KMS-11 (cell line): ENCODE data around the gene SYNJ2BP.

Experiments used
- H2AFZ ChIP-seq: fragments of 200-600 bp; sonication (generic); 2 replicates; pipeline ENCODE4 v1.6.1; 2016; ENCODE audit warnings: antibody characterized with exemption, mixed run types, low read depth
- H3K27ac ChIP-seq: fragments of 200-600 bp; sonication (generic); 2 replicates; pipeline ENCODE4 v1.6.1; 2016; ENCODE audit warnings: mild to moderate bottlenecking, mixed run types
- H3K27me3 ChIP-seq: fragments of 200-600 bp; sonication (generic); 2 replicates; pipeline ENCODE4 v1.6.1; 2017; ENCODE audit warnings: mild to moderate bottlenecking, low read depth, mixed run types, moderate library complexity; ENCODE audit not compliant: insufficient read depth
- H3K36me3 ChIP-seq: fragments of 200-600 bp; sonication (generic); 2 replicates; pipeline ENCODE4 v1.6.1; 2017; ENCODE audit warnings: mild to moderate bottlenecking, mixed run types; ENCODE audit not compliant: insufficient read depth
- H3K4me1 ChIP-seq: fragments of 200-600 bp; sonication (generic); 2 replicates; pipeline ENCODE4 v1.6.1; 2016; ENCODE audit warnings: mild to moderate bottlenecking, low read depth, mixed run types; ENCODE audit not compliant: poor library complexity, severe bottlenecking
- H3K4me2 ChIP-seq: fragments of 200-600 bp; sonication (generic); 2 replicates; pipeline ENCODE4 v1.7.0; 2016; ENCODE audit warnings: mild to moderate bottlenecking, mixed run types
- H3K4me3 ChIP-seq: fragments of 200-600 bp; sonication (generic); IDR thresholded peaks from 2 replicates; pipeline ENCODE4 v1.6.1; 2017; ENCODE audit warnings: low read depth, low read length, mixed read lengths; ENCODE audit not compliant: insufficient read depth
- H3K79me2 ChIP-seq: fragments of 200-600 bp; sonication (generic); 2 replicates; pipeline ENCODE4 v1.6.1; 2016; ENCODE audit warnings: low read depth, mixed run types; ENCODE audit not compliant: insufficient read depth
- H3K9ac ChIP-seq: fragments of 200-600 bp; sonication (generic); 2 replicates; pipeline ENCODE4 v1.6.1; 2016; ENCODE audit warnings: mild to moderate bottlenecking, mixed run types
- H4K20me1 ChIP-seq: fragments of 200-600 bp; sonication (generic); 2 replicates; pipeline ENCODE4 v1.6.1; 2016; ENCODE audit warnings: mild to moderate bottlenecking, mixed run types; ENCODE audit not compliant: insufficient read depth
- CTCF ChIP-seq: fragments of 200-600 bp; sonication (generic); conservative IDR thresholded peaks from 2 replicates; pipeline ENCODE4 v1.6.1; 2017; ENCODE audit warnings: low read depth, mild to moderate bottlenecking, antibody characterized with exemption, low read length, moderate library complexity, mixed read lengths

The SYNJ2BP gene

GRCh38 chr14:70394674-70395306 is 22.1 kb downstream of the SYNJ2BP start:
- no peaks in the 10 kb centered on the region for H3K27me3 ChIP-seq
- no peaks in the 10 kb centered on the region for H3K4me1 ChIP-seq
- H3K4me3 ChIP-seq = no peak overlapping the region
- no peak for TF ChIP-seq CTCF
- no peaks in the 10 kb centered on the region for H3K36me3 ChIP-seq
- H4K20me1 ChIP-seq = no peaks in the 10 kb centered on the region
- H3K79me2 ChIP-seq = no peaks in the 10 kb centered on the region
- H3K4me2 ChIP-seq = no peak overlapping the region
- no peak overlapping the region for H3K27ac ChIP-seq
- H3K9ac ChIP-seq = no peak overlapping the region
- no peak overlapping the region for H2AFZ ChIP-seq

GRCh38 chr14:70392676-70393075 is 24.2 kb downstream of the SYNJ2BP start:
- no peak for TF ChIP-seq CTCF
- H3K4me1 ChIP-seq = no peaks in the 10 kb centered on the region
- no peaks in the 10 kb centered on the region for H3K36me3 ChIP-seq
- H3K79me2 ChIP-seq = no peaks in the 10 kb centered on the region
- H4K20me1 ChIP-seq = no peaks in the 10 kb centered on the region
- H3K27me3 ChIP-seq = no peaks in the 10 kb centered on the region
- H3K9ac ChIP-seq = no peak overlapping the region
- no peak overlapping the region for H2AFZ ChIP-seq
- no peak overlapping the region for H3K27ac ChIP-seq
- no peak overlapping the region for H3K4me2 ChIP-seq
- no peak overlapping the region for H3K4me3 ChIP-seq

DNA sequence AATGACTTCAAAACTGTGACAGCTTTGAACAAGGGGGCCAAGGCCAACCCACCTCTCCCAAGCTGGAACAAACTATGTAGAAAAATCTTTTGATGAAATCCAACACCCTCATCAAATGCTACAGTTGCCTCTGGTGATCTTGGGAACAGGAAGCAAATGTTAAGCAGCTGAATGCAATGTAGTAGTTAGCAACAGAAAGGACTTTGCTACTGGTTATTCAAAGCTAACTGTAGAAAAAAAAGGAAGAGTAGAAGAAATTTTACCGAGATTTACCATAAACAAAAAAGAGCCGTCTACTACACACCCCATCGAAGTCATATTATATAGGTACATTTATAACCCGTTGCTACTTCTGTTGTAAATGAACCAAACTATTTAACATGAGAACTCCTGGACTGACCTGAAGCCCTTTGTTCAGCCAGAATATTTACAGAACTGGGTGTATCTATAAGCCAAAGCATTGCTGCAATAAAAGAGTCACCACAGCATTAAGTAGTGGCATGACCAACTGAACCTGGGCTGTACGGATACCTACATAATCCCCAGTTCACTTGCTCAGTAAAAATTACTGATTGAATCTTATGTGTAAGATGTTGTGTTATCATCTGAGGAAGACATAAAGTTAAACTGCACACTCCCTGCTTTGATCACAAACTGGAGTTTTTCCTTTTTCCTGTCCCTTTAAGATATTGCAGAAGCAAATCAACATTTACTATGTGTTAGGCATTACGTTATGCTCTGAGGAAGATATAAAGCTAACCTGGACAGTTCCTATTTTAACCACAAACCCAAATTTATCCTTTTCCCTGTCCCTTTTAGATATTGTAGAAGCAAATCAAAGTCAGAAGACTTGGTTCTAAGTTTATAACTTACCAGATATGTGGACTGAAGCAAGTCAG is 25.1 kb downstream of the SYNJ2BP start:
- Histone ChIP-seq H3K4me2 (no peak overlapping the region), H3K4me1 (no peaks in the 10 kb centered on the region), H3K9ac (no peak overlapping the region), H3K79me2 (no peaks in the 10 kb centered on the region), H3K36me3 (no peaks in the 10 kb centered on the region), H4K20me1 (no peaks in the 10 kb centered on the region), H3K4me3 (no peak overlapping the region), H3K27me3 (no peaks in the 10 kb centered on the region), H2AFZ (no peak overlapping the region), H3K27ac (no peak overlapping the region)
- TF ChIP-seq CTCF = no peak

DNA sequence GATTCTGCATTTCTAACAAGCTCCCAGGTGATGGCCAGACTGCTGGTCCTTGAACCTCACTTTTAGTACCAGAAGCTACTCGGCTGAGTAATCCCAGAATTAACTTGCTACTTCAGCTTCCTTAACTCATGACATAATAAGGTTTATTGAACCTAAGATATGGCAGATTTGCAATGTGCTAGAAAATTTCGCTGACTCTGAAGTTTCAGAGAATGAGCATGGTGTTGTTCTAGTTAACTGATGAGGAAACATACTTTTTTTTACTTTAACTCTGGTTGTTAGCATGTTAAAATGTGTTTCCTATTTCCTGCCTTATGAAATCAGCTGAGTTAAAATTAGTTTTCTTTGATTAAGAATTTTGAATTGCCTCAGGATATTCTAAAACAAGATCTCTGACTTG is 34.4 kb downstream of the SYNJ2BP start:
- Histone ChIP-seq H3K4me2 (no peak overlapping the region), H3K9ac (no peak overlapping the region), H3K27ac (no peak overlapping the region), H4K20me1 (no peaks in the 10 kb centered on the region), H2AFZ (no peak overlapping the region), H3K36me3 (no peaks in the 10 kb centered on the region), H3K27me3 (no peaks in the 10 kb centered on the region), H3K4me3 (no peak overlapping the region), H3K4me1 (no peaks in the 10 kb centered on the region), H3K79me2 (no peaks in the 10 kb centered on the region)
- TF ChIP-seq CTCF = no peak
